ENCODE data around the gene CCDC12.

Gene CCDC12

GRCh38 chr3:46934498-46935167, 41.9 kb downstream of the CCDC12 start:
- DNase-seq, result no peak

- DNase-seq, result no peak
Measured at GRCh38 chr3:46934072-46934471, 42.5 kb downstream of the CCDC12 start.

- no peak for DNase-seq
Measured at GRCh38 chr3:46933261-46933660, 43.3 kb downstream of the CCDC12 start.

GRCh38 chr3:46932455-46933225, 43.9 kb downstream of the CCDC12 start:
- DNase-seq, result no peak

GRCh38 chr3:46931631-46932331, 44.8 kb downstream of the CCDC12 start:
- peak; percentile 15 for DNase-seq

GRCh38 chr3:46930945-46931403, 45.6 kb downstream of the CCDC12 start:
- DNase-seq, result no peak

GRCh38 chr3:46930166-46930944, 46.2 kb downstream of the CCDC12 start:
- DNase-seq, result no peak

GRCh38 chr3:46929324-46929723, 47.2 kb downstream of the CCDC12 start:
- DNase-seq, result no peak

GRCh38 chr3:46928282-46928681, 48.3 kb downstream of the CCDC12 start:
- no peak for DNase-seq

- DNase-seq, result no peak
Measured at GRCh38 chr3:46927718-46928073, 48.8 kb downstream of the CCDC12 start.

GRCh38 chr3:46926871-46927717, 49.5 kb downstream of the CCDC12 start:
- DNase-seq, result no peak

- no peak for DNase-seq
Measured at GRCh38 chr3:46926447-46926846, 50.1 kb downstream of the CCDC12 start.

GRCh38 chr3:46926039-46926438, 50.5 kb downstream of the CCDC12 start:
- DNase-seq, result no peak

- no peak for DNase-seq
Measured at GRCh38 chr3:46925585-46925934, 51.0 kb downstream of the CCDC12 start.

GRCh38 chr3:46924921-46925584, 51.5 kb downstream of the CCDC12 start:
- no peak for DNase-seq

- DNase-seq, result no peak
Measured at GRCh38 chr3:46923559-46924350, 52.8 kb downstream of the CCDC12 start.

- DNase-seq, result no peak
Measured at GRCh38 chr3:46922871-46923558, 53.5 kb downstream of the CCDC12 start.

GRCh38 chr3:46922426-46922825, 54.1 kb downstream of the CCDC12 start:
- DNase-seq, result no peak

- DNase-seq, result no peak
Measured at GRCh38 chr3:46921871-46922271, 54.7 kb downstream of the CCDC12 start.

- no peak for DNase-seq
Measured at GRCh38 chr3:46921041-46921440, 55.5 kb downstream of the CCDC12 start.

All from NCI-H345 (cell line).